Activated CD8-positive, alpha-beta memory T cell treated with anti-CD3 and anti-CD28 coated beads, Interleukin-2, amount 10 ng/mL, durations not matched to agents 7 days and 5 days (primary cell): Measurements from ENCODE around the gene SLFNL1. TPM values are rescaled to one million over a fixed set of nuclear protein-coding genes. Genes with fewer than 3 reads are reported as not detected.

Experiments
- ATAC-seq: fragments of 150-1000 bp; cut with Tn5 transposase; one replicate; pipeline ENCODE4 v1.10.0; 2021; ENCODE audit warnings: moderate library complexity
- CTCF ChIA-PET: fragments of 350-600 bp; sonication (Branson Sonifier 250); formaldehyde crosslinking; loops from one replicate; lab custom pipeline; 2021; ENCODE audit warnings: antibody characterized with exemption; lab: Charles Lee
- DNase-seq: peaks from one replicate; pipeline ENCODE4 v3.0.0-alpha.2; 2020
- H3K27ac Mint-ChIP-seq: one replicate; pipeline ENCODE4 v1.8.0; 2021; ENCODE audit warnings: mild to moderate bottlenecking, mixed read lengths
- H3K27me3 Mint-ChIP-seq: one replicate; pipeline ENCODE4 v1.8.0; 2021; ENCODE audit warnings: mixed read lengths
- H3K36me3 Mint-ChIP-seq: one replicate; pipeline ENCODE4 v1.8.0; 2021; ENCODE audit warnings: mild to moderate bottlenecking, mixed read lengths
- H3K4me1 Mint-ChIP-seq: one replicate; pipeline ENCODE4 v1.8.0; 2021; ENCODE audit warnings: mixed read lengths
- H3K4me3 Mint-ChIP-seq: one replicate; pipeline ENCODE4 v1.8.0; 2021; ENCODE audit warnings: mild to moderate bottlenecking, moderate library complexity, mixed read lengths
- H3K9me3 Mint-ChIP-seq: one replicate; pipeline ENCODE4 v1.8.0; 2022; ENCODE audit warnings: low read depth, mixed read lengths
- total RNA-seq, 2 experiments: library from RNA; stranded (reverse); gene quantifications; one replicate each; pipeline ENCODE4 v1.2.3, GENCODE V29; 2021

SLFNL1 gene
- total RNA-seq, 2 experiments from 2014 or later: 0.12 to 0.35 TPM

DNA sequence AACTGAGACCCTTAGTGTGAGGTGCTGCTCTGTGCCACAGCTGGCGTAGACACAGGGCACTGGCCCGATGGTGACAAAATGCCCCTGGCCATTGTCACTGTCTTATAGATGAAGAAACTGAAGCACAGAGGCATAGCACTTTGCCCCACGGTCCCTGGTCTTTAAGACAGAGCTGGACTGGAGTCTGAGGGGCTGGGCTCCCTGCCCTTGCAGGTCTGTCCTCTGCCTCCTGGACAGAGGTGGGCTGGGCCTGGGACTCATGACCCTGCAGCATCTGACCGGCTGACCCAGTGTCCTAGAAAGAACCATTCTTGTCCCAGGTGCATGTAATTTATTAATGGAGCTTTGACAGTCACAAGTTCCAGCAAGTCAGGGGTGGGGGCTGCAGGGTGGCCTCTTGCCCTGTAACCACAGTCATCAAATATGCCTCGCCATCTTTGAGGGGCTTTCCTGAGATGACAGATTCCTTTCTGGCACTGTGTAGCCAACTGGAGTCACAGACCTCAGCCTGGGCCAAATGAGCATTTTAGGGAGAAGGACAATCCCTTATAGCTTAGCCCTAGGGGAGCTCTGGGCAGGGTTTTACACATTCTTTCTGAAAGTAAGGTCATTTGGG is 6.1 kb downstream of the SLFNL1 start:
- Mint-ChIP-seq H3K27me3 (no peaks in the 10 kb centered on the region), H3K27ac (peak overlapping the region; percentile 30), H3K36me3 (peaks cover 26% of the 10 kb centered on the region), H3K4me1 (no peaks in the 10 kb centered on the region), H3K9me3 (no peaks in the 10 kb centered on the region), H3K4me3 (no peak overlapping the region)
- DNase-seq (no peak), ATAC-seq (no peak)
- CTCF ChIA-PET: no interaction called here

DNA sequence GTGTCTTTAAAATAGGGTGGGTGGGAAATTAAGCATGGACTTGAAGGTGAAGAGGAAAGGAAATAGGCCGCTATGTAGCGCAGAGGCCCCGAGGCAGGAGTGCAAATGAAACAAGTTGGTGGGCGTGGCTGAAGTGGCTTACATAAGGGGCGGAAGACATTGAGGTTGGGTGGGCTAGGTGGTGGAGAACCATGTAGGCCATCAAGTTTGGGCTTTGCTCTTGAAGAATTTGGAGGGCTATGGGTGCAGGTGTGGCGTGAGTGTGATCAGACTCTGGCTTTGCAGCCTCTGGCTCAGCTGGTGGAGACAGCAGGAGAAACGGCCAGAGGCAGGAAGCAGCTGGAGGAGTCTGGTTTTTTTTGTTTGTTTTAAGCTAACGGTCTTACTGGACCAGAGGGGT is 6.7 kb downstream of the SLFNL1 start:
- Mint-ChIP-seq H3K36me3 (peaks cover 31% of the 10 kb centered on the region), H3K9me3 (no peaks in the 10 kb centered on the region), H3K27ac (peak overlapping the region; percentile 12), H3K4me1 (no peaks in the 10 kb centered on the region), H3K27me3 (no peaks in the 10 kb centered on the region), H3K4me3 (no peak overlapping the region)
- ATAC-seq (no peak), DNase-seq (no peak)
- CTCF ChIA-PET: no interaction called here

DNA sequence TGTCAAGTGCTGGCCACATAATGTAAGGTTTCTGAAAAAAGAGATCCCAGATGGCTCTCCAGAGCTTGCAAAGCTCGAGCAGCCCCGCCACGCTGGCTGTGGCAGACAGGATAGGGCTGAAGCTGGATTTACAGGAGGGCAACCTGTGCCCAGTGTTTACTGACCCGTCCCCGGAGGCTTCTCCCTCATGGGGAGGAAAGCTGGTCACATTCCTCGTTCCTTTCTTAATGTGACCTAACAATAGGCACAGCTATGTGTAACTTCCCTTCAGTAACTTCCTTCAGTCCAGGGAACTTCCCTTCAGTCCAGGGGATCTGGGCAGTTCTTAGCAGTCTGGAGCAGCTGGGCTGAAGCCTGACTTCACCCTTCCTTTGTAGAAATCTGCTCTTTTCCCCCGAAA is 7.7 kb downstream of the SLFNL1 start:
- DNase-seq (no peak), ATAC-seq (no peak)
- no peaks in the 10 kb centered on the region for H3K9me3 Mint-ChIP-seq
- no peaks in the 10 kb centered on the region for H3K4me1 Mint-ChIP-seq
- CTCF ChIA-PET: no interaction called here
- no peaks in the 10 kb centered on the region for H3K27me3 Mint-ChIP-seq
- H3K36me3 Mint-ChIP-seq: peaks cover 36% of the 10 kb centered on the region
- H3K4me3 Mint-ChIP-seq: no peak overlapping the region
- no peak overlapping the region for H3K27ac Mint-ChIP-seq

DNA sequence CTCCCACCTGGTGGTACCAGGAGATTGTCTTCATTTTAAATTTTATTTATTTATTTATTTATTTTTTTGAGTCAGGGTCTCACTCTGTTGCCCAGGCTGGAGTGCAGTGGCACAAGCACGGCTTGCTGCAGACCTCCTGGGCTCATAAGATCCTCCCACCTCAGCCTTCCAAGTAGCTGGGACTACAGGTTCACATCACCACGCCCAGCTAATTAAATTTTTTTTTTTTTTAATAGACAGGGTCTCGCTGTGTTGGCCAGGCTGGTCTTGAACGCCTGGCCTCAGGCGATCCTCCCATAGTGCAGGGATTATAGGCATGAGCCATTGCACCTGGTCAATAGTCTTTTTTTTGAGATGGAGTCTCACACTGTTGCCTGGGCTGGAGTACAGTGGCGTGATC is 8.5 kb downstream of the SLFNL1 start:
- no peak overlapping the region for H3K27ac Mint-ChIP-seq
- no peaks in the 10 kb centered on the region for H3K4me1 Mint-ChIP-seq
- H3K36me3 Mint-ChIP-seq: peaks cover 44% of the 10 kb centered on the region
- no peaks in the 10 kb centered on the region for H3K9me3 Mint-ChIP-seq
- no peaks in the 10 kb centered on the region for H3K27me3 Mint-ChIP-seq
- CTCF ChIA-PET: no interaction called here
- ATAC-seq: no peak
- DNase-seq: no peak
- H3K4me3 Mint-ChIP-seq: no peak overlapping the region

DNA sequence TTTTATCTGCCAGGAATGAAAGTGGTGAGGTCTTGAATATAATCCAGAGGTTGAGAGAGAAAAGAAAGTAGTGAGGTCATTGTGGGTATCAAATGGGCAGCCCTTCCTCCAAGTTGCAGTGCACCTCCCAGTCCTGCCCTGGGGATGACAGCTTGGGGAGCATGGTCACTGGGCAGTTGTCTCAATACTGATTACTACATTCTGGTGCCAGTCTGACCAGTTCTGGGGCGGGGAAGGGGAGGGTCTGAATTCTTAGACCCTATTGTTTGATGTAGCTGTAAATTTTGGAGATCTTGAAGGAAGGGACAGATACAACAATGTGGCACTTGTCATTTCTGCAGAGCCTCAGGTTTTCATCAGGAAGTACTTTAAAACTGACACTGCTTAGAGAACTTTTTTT is 11.2 kb downstream of the SLFNL1 start:
- CTCF ChIA-PET: no interaction called here
- H3K36me3 Mint-ChIP-seq: peaks cover 60% of the 10 kb centered on the region

DNA sequence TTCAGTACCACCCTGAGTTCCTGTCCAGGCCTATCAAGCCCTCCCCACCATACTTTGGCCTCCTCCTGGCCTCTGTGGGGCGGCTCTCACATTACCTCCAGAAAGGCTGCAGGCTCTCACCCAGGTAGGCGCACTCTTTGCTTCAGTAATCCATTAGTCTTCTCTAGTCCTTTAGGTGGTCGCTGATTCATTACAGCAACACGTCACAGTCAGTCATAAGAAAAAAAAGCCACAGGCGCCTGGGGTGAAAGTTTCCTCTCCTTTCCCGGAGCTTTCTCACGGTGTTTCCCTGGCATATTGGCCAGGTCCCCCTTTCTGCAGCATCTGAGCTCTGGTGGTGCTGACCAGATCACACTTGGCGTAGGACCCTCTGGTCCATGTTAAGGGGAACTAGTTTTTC is 12.1 kb downstream of the SLFNL1 start:
- H3K4me3 Mint-ChIP-seq: no peak overlapping the region
- H3K36me3 Mint-ChIP-seq: peaks cover 59% of the 10 kb centered on the region
- DNase-seq: no peak
- H3K27me3 Mint-ChIP-seq: no peaks in the 10 kb centered on the region
- peaks cover 2% of the 10 kb centered on the region for H3K4me1 Mint-ChIP-seq
- H3K27ac Mint-ChIP-seq: no peak overlapping the region
- CTCF ChIA-PET: interaction anchor here (1.1 kb wide), 1 partner anchor 20 kb away, joined by 3 read pairs; no protein-coding TSS in a partner anchor
- H3K9me3 Mint-ChIP-seq: no peaks in the 10 kb centered on the region
- no peak for ATAC-seq

More for the DNA sequence above, 11.2 kb downstream of the SLFNL1 start:
- Mint-ChIP-seq H3K9me3 (no peaks in the 10 kb centered on the region), H3K27me3 (no peaks in the 10 kb centered on the region), H3K27ac (no peak overlapping the region), H3K4me3 (no peak overlapping the region), H3K4me1 (peaks cover 2% of the 10 kb centered on the region)
- no peak for ATAC-seq
- no peak for DNase-seq

DNA sequence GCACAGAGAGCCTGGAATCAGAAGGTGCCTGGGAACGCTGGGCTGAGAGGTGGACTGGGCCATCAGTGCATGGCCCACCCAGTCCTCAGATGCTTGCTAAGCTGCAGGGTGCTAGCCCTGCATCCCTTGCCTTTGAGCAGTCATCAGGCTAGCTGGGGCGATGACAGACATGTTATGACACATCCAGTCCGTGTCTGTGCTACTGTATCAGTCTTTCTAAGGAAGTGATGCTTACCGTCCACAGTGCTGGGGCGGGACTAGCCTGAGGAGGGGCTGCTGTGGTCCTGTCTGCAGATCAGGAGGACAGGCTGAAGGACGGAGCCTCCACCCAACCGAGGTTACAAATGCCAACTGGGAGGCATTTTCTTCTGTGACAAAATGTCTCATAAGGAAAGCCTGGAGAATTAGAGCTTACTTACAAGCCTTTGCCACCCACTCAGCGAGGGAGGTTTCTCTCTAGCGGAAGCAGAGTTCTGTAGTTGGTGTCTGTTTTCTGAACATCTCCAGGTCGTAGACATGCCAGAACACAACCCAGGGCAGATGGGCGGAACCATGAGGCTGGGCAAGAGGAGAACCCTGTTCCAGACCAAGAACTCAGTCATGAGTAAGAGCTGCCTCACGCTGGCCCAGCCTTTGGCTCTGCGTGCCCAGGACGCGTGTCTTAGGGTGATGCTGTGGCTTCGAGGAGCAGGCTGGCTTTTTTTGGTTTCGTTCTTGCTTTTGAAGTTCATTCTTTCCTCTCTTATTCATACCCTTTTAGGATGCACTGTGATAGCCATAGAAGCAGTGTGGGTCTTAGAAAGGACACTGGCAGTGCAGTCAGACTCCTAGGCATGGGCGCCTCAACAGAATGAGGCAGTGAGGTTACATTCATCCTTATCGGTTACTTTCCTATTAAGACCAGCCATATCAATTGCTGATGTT is 14.3 kb downstream of the SLFNL1 start:
- Mint-ChIP-seq H3K9me3 (no peaks in the 10 kb centered on the region), H3K4me1 (peaks cover 19% of the 10 kb centered on the region), H3K36me3 (peaks cover 73% of the 10 kb centered on the region), H3K27ac (peak overlapping the region; percentile 33), H3K4me3 (no peak overlapping the region), H3K27me3 (no peaks in the 10 kb centered on the region)
- no peak for DNase-seq
- CTCF ChIA-PET: interaction anchor here (0.6 kb wide), 1 partner anchor 212 kb away, joined by 5 read pairs; no protein-coding TSS in a partner anchor
- no peak for ATAC-seq

DNA sequence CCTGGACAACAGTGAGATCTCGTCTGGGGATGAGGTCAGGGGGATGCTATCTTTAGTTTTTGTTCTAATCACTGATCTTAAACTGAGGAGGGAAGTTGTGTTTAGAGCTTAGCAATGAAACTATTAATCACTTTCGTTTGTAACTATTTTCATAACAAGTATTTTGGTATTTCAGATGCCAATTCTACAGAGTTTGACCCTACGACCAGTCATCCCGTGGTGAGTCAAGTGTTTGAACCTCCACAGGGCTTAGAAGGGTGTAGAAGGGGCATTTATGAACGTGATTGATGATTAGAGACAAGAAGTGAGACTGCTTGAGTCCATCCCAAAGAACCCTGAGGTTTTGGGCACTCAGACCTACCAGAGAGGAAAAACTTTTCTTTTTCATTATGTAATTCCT is 15.6 kb downstream of the SLFNL1 start:
- no peak for ATAC-seq
- Mint-ChIP-seq H3K4me3 (no peak overlapping the region), H3K27me3 (no peaks in the 10 kb centered on the region), H3K9me3 (no peaks in the 10 kb centered on the region), H3K4me1 (peaks cover 23% of the 10 kb centered on the region), H3K27ac (no peak overlapping the region), H3K36me3 (peaks cover 70% of the 10 kb centered on the region)
- DNase-seq: no peak
- CTCF ChIA-PET: no interaction called here

DNA sequence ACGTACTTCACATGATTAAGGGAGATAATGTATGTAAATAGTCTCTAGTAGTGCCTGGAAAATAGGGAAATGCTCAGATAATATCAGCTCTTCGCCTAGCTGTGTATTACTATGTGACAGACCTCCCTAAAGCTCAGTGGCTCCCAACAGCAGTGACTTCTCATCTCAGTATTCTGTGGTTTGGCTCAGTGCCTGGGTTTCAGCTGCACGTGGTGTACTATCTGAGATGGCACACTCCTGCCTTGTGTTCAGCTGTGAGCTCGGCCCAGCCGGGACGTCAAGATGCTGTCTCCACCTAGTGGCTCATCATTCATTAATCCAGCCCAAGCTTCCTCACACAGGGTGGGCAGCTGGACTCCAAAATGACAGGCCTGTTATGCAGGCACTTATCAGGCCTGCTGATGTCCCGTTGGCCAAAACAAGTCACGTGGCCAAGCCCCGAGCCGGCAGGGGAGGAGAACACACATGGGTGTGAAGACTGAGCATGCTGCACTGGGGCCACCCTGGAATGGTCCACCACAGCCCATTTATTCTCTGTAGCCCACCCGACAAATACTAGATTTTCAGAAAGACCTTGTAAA is 17.8 kb downstream of the SLFNL1 start:
- Mint-ChIP-seq H3K4me1 (peaks cover 25% of the 10 kb centered on the region), H3K27me3 (no peaks in the 10 kb centered on the region), H3K36me3 (peaks cover 70% of the 10 kb centered on the region), H3K27ac (peak overlapping the region; percentile 59), H3K9me3 (no peaks in the 10 kb centered on the region), H3K4me3 (no peak overlapping the region)
- peak; percentile 94 for DNase-seq
- peak; percentile 99 for ATAC-seq
- CTCF ChIA-PET: interaction anchor here (0.7 to 3.1 kb wide), 10 partner anchors 11 to 333 kb away, joined by 3 to 12 read pairs (median 4); partner anchors contain the start of genes CITED4 and CTPS1

DNA sequence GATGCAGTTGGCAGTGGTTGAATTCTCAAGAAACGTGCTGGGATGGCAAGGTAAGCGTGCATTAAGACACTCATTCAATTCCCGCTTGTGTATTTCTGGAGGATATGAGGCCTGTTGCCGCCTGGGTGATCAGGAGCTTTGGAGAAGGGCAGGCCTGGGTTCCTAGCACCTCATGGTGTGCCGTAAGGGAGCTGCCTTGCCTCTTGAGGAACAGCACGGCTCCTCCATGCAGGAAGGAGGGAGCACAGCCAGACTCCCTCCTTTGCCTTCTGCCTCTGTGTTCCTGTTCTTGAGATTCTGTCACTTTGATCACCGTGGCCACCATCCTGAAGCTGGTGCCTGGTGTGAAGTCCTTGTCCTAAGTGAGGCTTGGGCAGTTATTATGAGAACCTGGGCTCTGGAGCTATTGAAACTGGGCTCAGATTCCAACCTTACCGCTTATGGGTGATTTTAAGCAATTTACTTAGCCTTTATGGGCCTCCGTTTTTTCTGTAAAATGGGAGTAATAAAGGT is 18.3 kb downstream of the SLFNL1 start:
- CTCF ChIA-PET: interaction anchor here (0.7 to 3.1 kb wide), 10 partner anchors 10 to 332 kb away, joined by 3 to 12 read pairs (median 4); partner anchors contain the start of genes CITED4 and CTPS1
- Mint-ChIP-seq H3K27ac (peak overlapping the region; percentile 59), H3K9me3 (no peaks in the 10 kb centered on the region), H3K4me3 (no peak overlapping the region), H3K27me3 (no peaks in the 10 kb centered on the region), H3K36me3 (peaks cover 69% of the 10 kb centered on the region), H3K4me1 (peaks cover 25% of the 10 kb centered on the region)
- DNase-seq: no peak
- no peak for ATAC-seq

DNA sequence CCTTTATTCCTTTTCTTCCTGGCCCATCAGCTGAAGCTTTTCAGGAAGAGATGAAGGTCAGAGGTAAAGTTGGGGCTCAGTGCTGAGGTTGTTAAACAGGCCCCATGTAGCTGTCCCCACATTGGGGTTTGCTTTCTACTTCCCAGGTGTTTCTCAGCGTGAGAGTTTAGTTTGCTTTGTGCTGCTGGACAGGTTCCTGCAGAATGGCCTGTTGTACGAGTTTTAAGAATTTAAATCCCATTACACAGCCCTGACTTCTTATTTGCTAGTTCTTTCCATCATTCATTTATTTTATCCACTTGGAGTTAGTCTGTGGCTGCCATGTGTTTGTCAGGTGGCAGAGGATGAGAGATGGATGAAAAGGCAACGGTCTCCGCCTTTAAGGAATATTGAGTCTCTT is 22.9 kb downstream of the SLFNL1 start:
- ATAC-seq (no peak), DNase-seq (no peak)
- no peak overlapping the region for H3K27ac Mint-ChIP-seq
- no peaks in the 10 kb centered on the region for H3K9me3 Mint-ChIP-seq
- no peaks in the 10 kb centered on the region for H3K27me3 Mint-ChIP-seq
- peaks cover 63% of the 10 kb centered on the region for H3K36me3 Mint-ChIP-seq
- peaks cover 21% of the 10 kb centered on the region for H3K4me1 Mint-ChIP-seq
- no peak overlapping the region for H3K4me3 Mint-ChIP-seq
- CTCF ChIA-PET: no interaction called here

DNA sequence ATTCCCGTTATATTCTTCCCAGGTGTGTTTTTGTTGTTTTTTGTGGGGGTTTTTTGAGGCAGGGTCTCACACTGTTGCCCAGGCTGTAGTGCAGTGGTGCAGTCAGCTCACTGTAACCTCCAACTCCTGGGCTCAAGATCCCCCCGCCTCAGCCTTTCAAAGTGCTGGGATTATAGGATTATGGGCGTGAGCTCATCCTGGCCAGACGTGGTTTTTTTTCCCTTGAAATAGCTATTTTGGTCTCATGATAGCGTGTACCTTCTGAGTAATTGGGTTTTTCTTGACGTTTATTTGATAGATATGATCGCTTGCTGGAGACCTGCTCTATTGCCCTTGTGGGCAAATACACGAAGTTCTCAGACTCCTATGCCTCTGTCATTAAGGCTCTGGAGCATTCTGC is 24.4 kb downstream of the SLFNL1 start:
- DNase-seq (no peak), ATAC-seq (no peak)
- peaks cover 5% of the 10 kb centered on the region for H3K4me1 Mint-ChIP-seq
- no peaks in the 10 kb centered on the region for H3K27me3 Mint-ChIP-seq
- no peak overlapping the region for H3K4me3 Mint-ChIP-seq
- CTCF ChIA-PET: no interaction called here
- H3K36me3 Mint-ChIP-seq: peaks cover 53% of the 10 kb centered on the region
- H3K27ac Mint-ChIP-seq: no peak overlapping the region
- H3K9me3 Mint-ChIP-seq: no peaks in the 10 kb centered on the region

DNA sequence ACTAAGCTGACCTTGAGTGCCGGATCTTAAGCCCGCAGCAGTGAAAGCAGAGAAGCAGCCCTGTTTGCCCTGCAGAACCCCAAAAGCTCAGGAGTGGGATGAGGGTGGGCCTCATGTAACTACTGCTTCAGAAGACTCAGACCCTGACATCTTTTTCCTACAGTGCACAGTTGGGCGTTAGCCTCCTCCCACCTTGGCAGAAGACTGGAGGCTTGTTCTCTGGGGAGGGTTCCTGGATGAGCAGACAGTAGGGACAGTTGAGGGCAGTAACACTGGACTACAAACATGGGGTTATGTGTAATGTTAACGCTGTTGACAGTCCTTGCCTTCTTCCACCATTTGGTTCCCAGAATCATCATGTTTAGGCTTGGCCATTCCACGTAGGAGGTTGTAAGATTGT is 32.5 kb downstream of the SLFNL1 start:
- ATAC-seq (no peak), DNase-seq (no peak)
- Mint-ChIP-seq H3K27ac (no peak overlapping the region), H3K36me3 (peaks cover 79% of the 10 kb centered on the region), H3K9me3 (no peaks in the 10 kb centered on the region), H3K27me3 (no peaks in the 10 kb centered on the region), H3K4me1 (peaks cover 9% of the 10 kb centered on the region), H3K4me3 (no peak overlapping the region)
- CTCF ChIA-PET: no interaction called here
